Cardiac fibroblast (primary cell): ENCODE results near the gene NAE1.
"Not testable (repeated sequence)": the region's sequence is repeated elsewhere in the genome, so short reads cannot be mapped to it uniquely, and the experiment has no call there.

Experiments
- DNase-seq, 2 donors: peaks; one replicate each; pipeline versions ENCODE4 v3.0.0 to v3.0.0-alpha.2; 2010; ENCODE audit warnings: low read depth in 2 of 2
- H3K4me3 ChIP-seq, 2 donors: replicated peaks in 1 of 2; 1 replicate in 1 of 2; 2 replicates in 1 of 2; pipeline ENCODE4 v1.5.1; 2011; ENCODE audit warnings: low read depth in 2 of 2, low read length in 2 of 2, mild to moderate bottlenecking in 2 of 2, moderate library complexity in 1 of 2
- CTCF ChIP-seq: IDR thresholded peaks from one replicate; pipeline ENCODE4 v1.5.1; 2011; ENCODE audit warnings: low read depth, mild to moderate bottlenecking, low read length, inconsistent platforms

The NAE1 gene

DNA sequence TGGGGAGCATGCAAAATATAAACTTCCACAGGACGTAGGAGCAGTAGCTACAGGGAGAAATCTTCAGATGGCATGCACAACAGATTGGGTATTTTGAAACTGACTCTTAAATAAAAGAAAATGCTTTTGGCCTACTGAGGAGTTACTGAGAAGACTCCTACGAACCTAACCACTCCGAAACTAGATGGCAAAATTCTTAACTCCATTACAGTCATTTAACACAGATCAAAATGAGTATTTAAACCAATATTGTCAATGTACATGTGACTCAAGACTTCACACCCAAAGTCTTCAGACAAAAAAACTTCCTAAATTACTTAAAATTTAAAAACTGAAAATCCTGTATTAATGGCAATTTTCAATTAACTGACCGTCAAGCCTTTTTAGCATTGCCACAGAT lies 21.0 kb downstream of the NAE1 start:
- no peak overlapping the region for H3K4me3 ChIP-seq
- no peak for TF ChIP-seq CTCF
- DNase-seq = no peak

- H3K4me3 ChIP-seq = no peak overlapping the region
- TF ChIP-seq CTCF = no peak
- no peak for DNase-seq
Measured at GRCh38 chr16:66802159-66802558, 28.6 kb downstream of the NAE1 start.

DNA sequence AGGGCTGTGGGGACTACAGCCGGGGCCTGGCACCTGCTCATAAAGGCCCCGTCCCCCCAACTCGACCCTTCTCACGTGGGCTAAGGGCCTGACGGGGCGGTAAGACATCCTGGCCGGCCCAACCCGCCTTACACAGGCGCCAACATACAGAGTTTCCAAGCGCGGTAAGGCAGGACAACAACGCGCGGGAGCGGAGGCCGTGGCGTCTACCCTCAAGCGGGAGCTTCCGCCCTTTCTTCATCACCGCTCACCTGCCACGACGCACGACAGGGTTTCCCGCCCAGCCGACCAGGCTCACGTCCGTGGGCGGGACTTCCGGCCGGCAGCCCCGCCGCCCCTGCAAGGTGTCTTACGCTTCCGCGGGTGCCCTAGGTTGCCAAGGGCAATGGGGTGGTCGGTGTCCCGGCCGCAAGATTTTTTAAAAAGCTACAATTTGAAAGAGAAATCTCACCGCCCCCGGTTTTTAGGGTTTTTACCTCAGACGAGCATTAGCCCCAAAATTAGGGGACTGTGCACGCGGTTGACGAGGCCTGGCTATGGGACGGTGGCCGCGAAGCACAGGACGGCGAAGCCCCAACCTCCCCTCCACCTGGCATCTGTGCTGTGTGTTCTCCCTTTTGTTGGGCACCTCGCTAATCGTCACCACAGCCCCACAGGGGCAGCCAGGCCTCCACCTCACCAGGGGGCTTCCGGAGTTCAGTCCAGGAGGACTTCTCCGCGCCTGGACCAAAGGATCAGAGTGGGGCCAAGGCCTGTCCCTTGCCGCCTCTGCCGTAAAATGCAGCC lies 29.3 kb downstream of the NAE1 start, which contains the start of gene TERB1:
TERB1 (minus strand) TSS at position 265 of the 786 bp plus-strand sequence. CDS start 4,786 bp downstream, outside the sequence.
- no peak within 1 kb of the TSS for H3K4me3 ChIP-seq
- DNase-seq = no peak
- no peak for TF ChIP-seq CTCF

DNA sequence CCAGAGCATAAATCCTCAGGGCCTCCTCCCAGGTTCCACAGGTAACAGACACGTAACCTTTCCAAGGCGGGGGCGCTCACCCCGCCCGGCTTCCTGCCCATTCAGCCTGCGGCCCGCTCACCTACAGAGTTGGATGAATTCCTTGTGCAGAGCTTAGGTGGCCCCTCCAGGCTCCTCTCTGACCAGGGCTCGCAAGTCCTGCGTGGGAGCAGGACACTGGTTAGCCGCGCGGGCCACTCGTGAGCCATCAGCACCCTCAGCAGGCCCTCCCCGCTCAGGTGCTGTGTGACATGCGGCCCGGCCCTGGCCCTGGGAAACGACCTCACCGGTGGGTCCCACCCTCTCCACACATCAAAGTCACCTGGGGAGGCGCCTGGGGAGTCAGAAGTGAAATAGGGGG lies 29.9 kb downstream of the NAE1 start:
- no peak for TF ChIP-seq CTCF
- no peak for DNase-seq
- no peak overlapping the region for H3K4me3 ChIP-seq

DNA sequence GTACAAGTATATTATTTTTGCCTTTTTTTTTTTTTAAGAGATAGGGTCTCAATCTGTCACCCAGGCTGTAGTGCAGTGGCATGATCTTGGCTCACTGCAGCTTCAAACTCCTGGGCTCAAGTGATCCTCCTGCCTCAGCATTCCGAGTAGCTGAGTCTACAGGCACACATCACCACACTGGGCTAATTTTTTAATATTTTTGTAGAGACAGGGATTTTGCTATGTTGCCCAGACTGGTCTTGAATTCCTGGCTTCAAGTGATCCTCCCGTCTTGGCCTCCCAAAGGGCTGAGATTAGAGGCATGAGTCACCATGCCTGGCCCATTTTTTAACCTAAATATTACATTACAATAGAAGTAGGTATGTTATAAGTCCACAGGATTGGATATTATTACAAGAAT lies 32.6 kb downstream of the NAE1 start:
- DNase-seq = peak; percentile 31 to 41
- H3K4me3 ChIP-seq = no peak overlapping the region
- TF ChIP-seq CTCF = no peak

DNA sequence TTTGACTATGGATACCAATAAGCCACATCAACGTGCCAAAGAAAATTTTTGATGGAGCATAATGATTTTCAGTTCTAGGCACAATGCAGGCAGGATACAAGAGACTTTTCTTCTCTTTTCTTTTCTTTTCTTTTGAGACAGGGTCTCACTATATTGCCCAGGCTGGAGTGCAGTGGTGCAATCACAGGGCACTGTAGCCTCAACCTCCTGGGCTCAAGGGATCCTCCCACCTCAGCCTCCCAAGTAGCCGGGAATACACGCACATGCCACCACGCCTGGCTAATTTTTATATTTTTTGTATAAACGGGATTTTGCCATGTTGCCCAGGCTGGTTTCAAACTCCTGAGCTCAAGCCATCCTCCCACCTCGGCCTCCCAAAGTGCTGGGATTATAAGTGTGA lies 36.8 kb downstream of the NAE1 start:
- DNase-seq, H3K4me3 ChIP-seq: not testable (repeated sequence)

DNA sequence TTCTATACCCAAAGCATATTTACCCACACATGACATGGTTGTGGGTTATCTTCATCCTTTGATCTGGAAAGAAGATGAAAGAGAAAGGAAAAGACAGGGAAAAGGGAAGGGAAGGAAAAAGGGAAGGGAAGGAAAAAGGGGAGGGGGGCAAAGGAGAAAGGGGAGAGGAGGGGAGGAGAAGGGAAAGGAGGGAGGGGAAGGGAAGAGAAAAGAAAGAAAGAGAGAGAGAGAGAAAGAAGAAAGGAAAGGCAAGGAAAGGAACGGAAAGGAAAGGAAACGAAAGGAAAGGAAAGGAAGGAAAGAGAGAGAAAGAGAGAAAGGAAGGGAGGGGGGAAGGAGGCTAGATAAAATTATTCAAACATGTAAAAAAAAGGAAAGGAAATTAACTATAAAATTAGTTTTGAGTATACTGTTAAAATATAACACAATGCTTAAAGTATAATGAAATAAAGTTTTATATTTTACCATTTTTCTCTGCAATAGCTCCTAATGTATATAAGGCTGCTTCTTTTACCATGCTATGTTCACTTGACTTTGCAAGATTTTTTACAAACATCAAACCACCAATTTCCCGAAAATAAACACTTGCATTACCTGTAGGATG lies 40.5 kb downstream of the NAE1 start:
- no peak for DNase-seq
- no peak for TF ChIP-seq CTCF
- no peak overlapping the region for H3K4me3 ChIP-seq
